NAMALWA (cell line): ENCODE data around the gene STK38.
"Not testable (repeated sequence)": the region's sequence is repeated elsewhere in the genome, so short reads cannot be mapped to it uniquely, and the experiment has no call there.

Experiments used
- DNase-seq: peaks from one replicate; pipeline ENCODE4 v3.0.0-alpha.2; 2015; ENCODE audit warnings: low spot score

The STK38 gene

GRCh38 chr6:36546920-36547645, at the start of gene STK38:
Gene STK38, minus strand, starts transcription at chr6:36547479. Its CDS starts 7,277 bp downstream, at chr6:36540202.
- peak; percentile 93 for DNase-seq

GRCh38 chr6:36596356-36596755, 49.1 kb upstream of the STK38 start:
- DNase-seq: no peak

- DNase-seq: peak; percentile 56
Measured at GRCh38 chr6:36594816-36595643, 47.8 kb upstream of the STK38 start.

- peak; percentile 98 for DNase-seq
Measured at GRCh38 chr6:36594029-36594815, 46.9 kb upstream of the STK38 start, which contains the start of gene SRSF3. Gene SRSF3, plus strand, starts transcription at chr6:36594362. Its CDS starts 2,401 bp downstream, at chr6:36596763.

- DNase-seq: peak; percentile 89
Measured at GRCh38 chr6:36593569-36594028, 46.3 kb upstream of the STK38 start.

GRCh38 chr6:36592221-36592655, 45.0 kb upstream of the STK38 start:
- peak; percentile 96 for DNase-seq

GRCh38 chr6:36590237-36590636, 43.0 kb upstream of the STK38 start:
- DNase-seq: no peak

- DNase-seq: not testable (repeated sequence)
Measured at GRCh38 chr6:36589025-36589400, 41.7 kb upstream of the STK38 start.

GRCh38 chr6:36586606-36587005, 39.3 kb upstream of the STK38 start:
- DNase-seq: no peak

GRCh38 chr6:36581716-36582115, 34.4 kb upstream of the STK38 start:
- DNase-seq: no peak

- no peak for DNase-seq
Measured at GRCh38 chr6:36580184-36580526, 32.9 kb upstream of the STK38 start.

GRCh38 chr6:36578431-36578830, 31.2 kb upstream of the STK38 start:
- DNase-seq: no peak

- DNase-seq: no peak
Measured at GRCh38 chr6:36578030-36578429, 30.8 kb upstream of the STK38 start.

- no peak for DNase-seq
Measured at GRCh38 chr6:36577301-36577700, 30.0 kb upstream of the STK38 start.

GRCh38 chr6:36576578-36576977, 29.3 kb upstream of the STK38 start:
- peak; percentile 67 for DNase-seq

GRCh38 chr6:36574679-36575078, 27.4 kb upstream of the STK38 start:
- DNase-seq: no peak

GRCh38 chr6:36572353-36573311, 25.4 kb upstream of the STK38 start:
- DNase-seq: not testable (repeated sequence)

- DNase-seq: no peak
Measured at GRCh38 chr6:36571122-36572043, 24.1 kb upstream of the STK38 start.

- DNase-seq: no peak
Measured at GRCh38 chr6:36570264-36570663, 23.0 kb upstream of the STK38 start.

- DNase-seq: no peak
Measured at GRCh38 chr6:36566418-36566905, 19.2 kb upstream of the STK38 start.
